Measurements from ENCODE around the gene ABCA12. TPM values are rescaled to one million over a fixed set of nuclear protein-coding genes. Genes with fewer than 3 reads are reported as not detected.

Gene ABCA12
- total and polyA plus RNA-seq, 2 of the 8 experiments (the other 6 are each of a cell fraction or from before 2014, with no cell fraction given) = not detected

- Histone ChIP-seq H3K27ac (ENCODE audit: low read depth, low read length) (no peak overlapping the region), H3K9ac (replicated peaks in 1 of 4; ENCODE audit: extremely low read depth in 1 of 4, low read depth in 3 of 4, low read length in 3 of 4) (no peak overlapping the region), H4K20me1 (replicated peaks in 1 of 2; ENCODE audit: control insufficient read depth in 1 of 2, insufficient read depth in 2 of 2, low read length in 2 of 2) (no peaks in the 10 kb centered on the region), H3K4me3 (ENCODE audit: extremely low read depth in 1 of 4, insufficient read depth in 2 of 4, low read depth in 3 of 4, low read length in 4 of 4) (no peak overlapping the region), H3K4me1 (replicated peaks in 1 of 4; ENCODE audit: control insufficient read depth in 3 of 4, insufficient read depth in 4 of 4, low read length in 3 of 4) (no peaks in the 10 kb centered on the region), H3K23ac (ENCODE audit: insufficient read length) (no peak overlapping the region), H3K36me3 (ENCODE audit: control insufficient read depth in 2 of 4, insufficient read depth in 4 of 4, low read length in 3 of 4) (no peaks in the 10 kb centered on the region), H2BK15ac (ENCODE audit: low read length) (no peak overlapping the region), H2BK120ac (replicated peaks; ENCODE audit: low read depth, low read length) (no peak overlapping the region), H3K18ac (ENCODE audit: extremely low read depth, low read length) (no peak overlapping the region), H4K8ac (ENCODE audit: extremely low read depth, insufficient read depth, low read length) (no peak overlapping the region), H2BK20ac (ENCODE audit: low read length) (no peak overlapping the region), H3K56ac (replicated peaks; ENCODE audit: insufficient read length, low read depth, low read length) (no peak overlapping the region), H4K5ac (ENCODE audit: insufficient read length, low read depth, low read length) (no peak overlapping the region), H3K14ac (ENCODE audit: insufficient read length) (no peak overlapping the region), H2BK12ac (ENCODE audit: low read depth, low read length) (no peak overlapping the region), H3K79me2 (ENCODE audit: control insufficient read depth in 1 of 2, insufficient read depth in 2 of 2, low read length in 2 of 2) (no peaks in the 10 kb centered on the region), H2AFZ (ENCODE audit: low read length) (no peak overlapping the region), H3K4ac (replicated peaks; ENCODE audit: insufficient read length, low read depth, low read length) (no peak overlapping the region), H4K91ac (replicated peaks; ENCODE audit: insufficient read length, low read length) (no peak overlapping the region), H3K27me3 (replicated peaks in 1 of 4; ENCODE audit: control insufficient read depth in 3 of 4, extremely low read depth in 1 of 4, insufficient read depth in 3 of 4, low read length in 3 of 4) (no peaks in the 10 kb centered on the region), H3K4me2 (ENCODE audit: insufficient read depth in 1 of 2, low read depth in 2 of 2, low read length in 2 of 2) (no peak overlapping the region), H3K79me1 (ENCODE audit: low read depth, low read length) (no peaks in the 10 kb centered on the region), H3K23me2 (ENCODE audit: low read depth, low read length) (no peaks in the 10 kb centered on the region), H3K9me3 (ENCODE audit: insufficient read depth in 2 of 2, low read depth in 1 of 2, low read length in 1 of 2) (no peaks in the 10 kb centered on the region), H2AK5ac (ENCODE audit: low read depth, low read length) (no peak overlapping the region), H2BK5ac (ENCODE audit: low read depth, low read length) (no peak overlapping the region)
- 95% methylated on average over 3 of the region's 3 CpGs; no CpG with 5 or more reads in 1 of the 2 experiments for WGBS, 2 experiments (ENCODE audit: extremely low coverage in 1 of 2, insufficient coverage in 1 of 2, insufficient read length in 1 of 2, insufficient replicate concordance in 2 of 2, low coverage in 1 of 2, low lambda C conversion rate in 2 of 2, missing lambda C conversion rate in 1 of 2)
- ChIA-PET CTCF (ENCODE audit: partially characterized antibody) (no interaction called here), POLR2A (ENCODE audit: partially characterized antibody) (no interaction called here)
- DNase-seq (ENCODE audit: low read depth in 1 of 2, low spot score in 2 of 2) (no peak), FAIRE-seq (no peak)
- TF ChIP-seq SP4 (IDR thresholded peaks at IDR 0.05; ENCODE audit: low read length) (no peak), TEAD4 (IDR thresholded peaks at IDR 0.05; ENCODE audit: low read depth, low read length) (no peak), SAP30 (IDR thresholded peaks at IDR 0.05; ENCODE audit: insufficient read depth, insufficient replicate concordance, low read length) (no peak)
Observed at GRCh38 chr2:215137329-215137686, 1.1 kb downstream of the ABCA12 start.
